Muscle of leg (tissue), 11 donors: ENCODE measurements around the gene DYSF. TPM values are rescaled to one million over a fixed set of nuclear protein-coding genes. Genes with fewer than 3 reads are reported as not detected.

Source experiments
- DNase-seq: peaks from one replicate; pipeline ENCODE4 v3.0.0; 2013
- H3K27ac ChIP-seq: one replicate; pipeline ENCODE4 v1.5.1; 2013; ENCODE audit warnings: mild to moderate bottlenecking, low read length, control low read depth
- H3K27me3 ChIP-seq: one replicate; pipeline ENCODE4 v1.6.1; 2013; ENCODE audit warnings: low read length; ENCODE audit not compliant: control insufficient read depth, insufficient read depth
- H3K36me3 ChIP-seq: one replicate; pipeline ENCODE4 v1.6.1; 2013; ENCODE audit warnings: low read length; ENCODE audit not compliant: control insufficient read depth, insufficient read depth
- H3K4me1 ChIP-seq: one replicate; pipeline ENCODE4 v1.6.1; 2013; ENCODE audit warnings: low read length; ENCODE audit not compliant: control insufficient read depth, insufficient read depth
- H3K4me3 ChIP-seq: one replicate; pipeline ENCODE4 v1.5.1; 2013; ENCODE audit warnings: low read length, control low read depth
- H3K9me3 ChIP-seq: replicated peaks from 2 replicates; pipeline ENCODE4 v1.6.1; 2013; ENCODE audit warnings: low read depth, low read length; ENCODE audit not compliant: control insufficient read depth
- WGBS: methylation state at CpG from one replicate; pipeline ENCODE4 v1.1.5; 2013; ENCODE audit warnings: missing lambda C conversion rate; ENCODE audit not compliant: insufficient coverage; 5-methylcytosine and 5-hydroxymethylcytosine counted together
- polyA plus RNA-seq, 8 donors: library from polyadenylated mRNA; unstranded; fragments of 120-200 nt; gene quantifications; one replicate each; pipeline versions ENCODE4 v1.2.1 to v1.2.3, GENCODE V29; 2013; ENCODE audit warnings: inconsistent platforms in 1 of 8, low replicate concordance in 1 of 8; ENCODE audit not compliant: insufficient read length in 8 of 8, insufficient read depth in 1 of 8
- total RNA-seq: library from RNA; stranded (reverse); fragments of 120-200 nt; gene quantifications from one replicate; pipeline ENCODE4 v1.2.4, GENCODE V29; 2013

DYSF gene
- total and polyA plus RNA-seq, 9 donors, result 51.6 to 152 (median 106) TPM

GRCh38 chr2:71592181-71592711, 138.9 kb downstream of the DYSF start:
- Histone ChIP-seq H3K36me3 (peaks cover 29% of the 10 kb centered on the region), H3K27me3 (no peaks in the 10 kb centered on the region), H3K27ac (no peak overlapping the region), H3K4me1 (peaks cover 15% of the 10 kb centered on the region), H3K4me3 (no peak overlapping the region), H3K9me3 (no peaks in the 10 kb centered on the region)
- WGBS, result 67% methylated on average over 12 of the region's 12 CpGs
- DNase-seq, result no peak

DNA sequence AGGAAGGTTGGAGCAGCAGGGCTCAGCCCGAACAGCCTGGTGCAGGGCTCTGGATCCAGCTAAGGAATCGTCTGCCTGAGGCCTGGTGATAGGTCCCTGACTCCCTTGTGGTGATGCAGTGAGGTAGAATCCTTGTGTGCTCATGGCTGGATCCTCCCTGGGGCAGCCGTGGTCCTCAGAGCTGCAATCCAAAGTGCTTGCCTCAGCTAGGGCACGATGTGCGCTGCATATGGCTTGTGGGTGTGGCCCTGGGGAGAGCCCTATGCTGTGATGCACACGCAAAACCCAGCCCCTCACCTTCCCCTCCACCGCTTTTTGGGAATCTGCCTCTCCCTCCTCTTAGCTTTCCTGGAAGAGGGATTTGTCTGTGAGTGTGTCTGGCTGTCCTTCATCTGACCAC, 142.2 kb downstream of the DYSF start:
- DNase-seq, result peak; percentile 50
- Histone ChIP-seq H3K36me3 (peaks cover 35% of the 10 kb centered on the region), H3K27me3 (no peaks in the 10 kb centered on the region), H3K27ac (no peak overlapping the region), H3K9me3 (no peaks in the 10 kb centered on the region), H3K4me1 (peaks cover 15% of the 10 kb centered on the region), H3K4me3 (no peak overlapping the region)
- WGBS, result 48% methylated on average over 4 of the region's 7 CpGs

GRCh38 chr2:71596011-71596410, 142.7 kb downstream of the DYSF start:
- Histone ChIP-seq H3K4me3 (no peak overlapping the region), H3K9me3 (no peaks in the 10 kb centered on the region), H3K27ac (no peak overlapping the region), H3K4me1 (peaks cover 15% of the 10 kb centered on the region), H3K27me3 (no peaks in the 10 kb centered on the region), H3K36me3 (peaks cover 35% of the 10 kb centered on the region)
- WGBS, result 14% methylated on average over 12 of the region's 17 CpGs
- DNase-seq, result peak; percentile 62

DNA sequence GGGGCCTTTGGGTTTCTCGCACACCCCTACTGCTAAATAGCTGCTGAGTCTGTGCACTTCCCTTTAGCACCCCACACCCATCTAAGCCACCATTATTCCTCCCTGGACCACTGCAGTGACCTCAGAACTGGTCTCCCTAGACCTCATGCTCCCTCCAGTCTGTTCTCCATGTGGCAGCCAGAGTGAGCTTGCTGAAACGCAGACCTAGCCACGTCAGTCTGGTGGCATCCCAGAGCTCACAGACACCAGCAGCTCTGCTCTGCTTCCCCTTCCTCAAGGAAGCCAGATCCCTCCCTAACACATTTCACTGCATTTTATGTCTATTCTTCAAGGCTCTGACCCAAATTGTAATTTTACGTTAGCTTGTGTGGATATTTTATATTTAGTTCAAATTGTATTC, 144.4 kb downstream of the DYSF start:
- Histone ChIP-seq H3K9me3 (no peaks in the 10 kb centered on the region), H3K36me3 (peaks cover 32% of the 10 kb centered on the region), H3K4me1 (peaks cover 13% of the 10 kb centered on the region), H3K27me3 (no peaks in the 10 kb centered on the region), H3K4me3 (no peak overlapping the region), H3K27ac (no peak overlapping the region)
- 76% methylated on average over 3 of the region's 4 CpGs for WGBS
- no peak for DNase-seq

GRCh38 chr2:71598526-71598925, 145.2 kb downstream of the DYSF start:
- H3K4me3 ChIP-seq, result no peak overlapping the region
- DNase-seq, result no peak
- peaks cover 19% of the 10 kb centered on the region for H3K4me1 ChIP-seq
- 87% methylated on average over 12 of the region's 14 CpGs for WGBS
- no peak overlapping the region for H3K27ac ChIP-seq
- peaks cover 30% of the 10 kb centered on the region for H3K36me3 ChIP-seq
- H3K27me3 ChIP-seq, result no peaks in the 10 kb centered on the region
- H3K9me3 ChIP-seq, result no peaks in the 10 kb centered on the region

- Histone ChIP-seq H3K4me1 (peaks cover 23% of the 10 kb centered on the region), H3K27me3 (no peaks in the 10 kb centered on the region), H3K36me3 (peaks cover 30% of the 10 kb centered on the region), H3K4me3 (no peak overlapping the region), H3K9me3 (no peaks in the 10 kb centered on the region), H3K27ac (no peak overlapping the region)
- DNase-seq, result no peak
- 61% methylated on average over 4 of the region's 8 CpGs for WGBS
Observed at GRCh38 chr2:71599038-71599437, 145.7 kb downstream of the DYSF start.

GRCh38 chr2:71599646-71600236, 146.4 kb downstream of the DYSF start:
- no peaks in the 10 kb centered on the region for H3K27me3 ChIP-seq
- H3K27ac ChIP-seq, result no peak overlapping the region
- no peak for DNase-seq
- WGBS, result 86% methylated on average over 13 of the region's 13 CpGs
- peaks cover 25% of the 10 kb centered on the region for H3K36me3 ChIP-seq
- H3K4me3 ChIP-seq, result no peak overlapping the region
- peaks cover 30% of the 10 kb centered on the region for H3K4me1 ChIP-seq
- H3K9me3 ChIP-seq, result no peaks in the 10 kb centered on the region

DNA sequence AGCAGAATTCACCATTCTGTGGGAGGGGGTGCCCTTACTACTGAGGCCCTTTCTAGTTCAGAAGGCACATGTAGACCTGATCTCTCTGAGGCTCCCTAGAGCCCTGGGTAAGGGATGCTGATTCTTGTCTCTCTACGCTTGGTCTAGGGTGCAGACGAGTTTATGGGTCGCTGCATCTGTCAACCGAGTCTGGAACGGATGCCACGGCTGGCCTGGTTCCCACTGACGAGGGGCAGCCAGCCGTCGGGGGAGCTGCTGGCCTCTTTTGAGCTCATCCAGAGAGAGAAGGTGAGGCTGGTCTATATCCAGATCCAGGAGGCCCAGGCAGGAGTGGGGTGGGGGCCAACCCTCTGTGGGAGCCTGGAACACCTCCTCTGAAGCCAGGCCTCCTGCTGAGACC, 147.2 kb downstream of the DYSF start:
- Histone ChIP-seq H3K4me1 (peaks cover 38% of the 10 kb centered on the region), H3K9me3 (no peaks in the 10 kb centered on the region), H3K27ac (no peak overlapping the region), H3K4me3 (no peak overlapping the region), H3K27me3 (no peaks in the 10 kb centered on the region), H3K36me3 (peaks cover 25% of the 10 kb centered on the region)
- no peak for DNase-seq
- WGBS, result 67% methylated on average over 3 of the region's 9 CpGs

DNA sequence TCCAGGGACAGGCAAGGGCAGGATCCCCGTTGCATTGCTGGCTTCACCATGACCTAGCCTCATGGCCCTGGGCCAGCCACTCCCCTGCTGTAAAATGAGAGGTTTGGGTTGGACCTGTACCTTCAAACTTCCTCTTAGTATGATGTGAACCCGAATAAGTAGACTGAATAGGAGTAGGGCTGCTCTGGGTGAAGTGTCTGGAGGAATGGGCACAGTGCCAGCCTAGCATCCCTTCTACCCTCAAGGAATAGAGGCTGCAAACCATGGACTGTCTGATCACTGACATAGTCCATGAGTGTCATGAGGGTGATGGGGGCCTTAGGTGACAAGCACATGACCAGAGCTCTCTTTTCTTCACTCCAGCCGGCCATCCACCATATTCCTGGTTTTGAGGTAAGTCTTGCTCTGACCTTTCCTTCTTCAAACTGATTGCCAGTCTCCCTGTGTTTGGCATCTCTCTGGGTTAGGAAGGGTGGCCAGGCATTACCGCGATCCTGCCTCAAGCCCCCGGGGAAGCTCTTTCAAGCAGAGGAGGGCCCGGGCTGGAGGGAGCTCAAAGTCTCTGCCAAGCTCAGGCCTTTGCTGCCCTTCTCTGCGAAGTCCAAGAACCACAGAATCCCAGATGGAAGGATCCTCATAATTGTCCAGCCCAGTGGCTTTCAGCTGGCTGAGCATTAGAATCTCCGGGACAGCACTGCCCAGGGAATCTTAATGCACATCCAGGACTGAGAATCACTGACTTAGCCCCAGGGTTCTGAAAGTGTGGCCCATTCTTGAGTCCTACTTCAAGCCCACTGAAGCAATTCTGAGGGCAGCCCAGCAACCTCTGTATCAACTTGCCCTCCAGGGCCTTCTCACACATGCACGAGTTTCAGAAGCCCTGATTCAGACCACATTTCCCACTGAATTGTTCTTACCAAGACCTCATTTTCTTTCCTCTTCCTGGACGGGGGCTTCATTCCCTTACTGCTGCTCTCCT, 148.1 kb downstream of the DYSF start:
- 89% methylated on average over 7 of the region's 11 CpGs for WGBS
- DNase-seq, result no peak
- peaks cover 23% of the 10 kb centered on the region for H3K36me3 ChIP-seq

DNA sequence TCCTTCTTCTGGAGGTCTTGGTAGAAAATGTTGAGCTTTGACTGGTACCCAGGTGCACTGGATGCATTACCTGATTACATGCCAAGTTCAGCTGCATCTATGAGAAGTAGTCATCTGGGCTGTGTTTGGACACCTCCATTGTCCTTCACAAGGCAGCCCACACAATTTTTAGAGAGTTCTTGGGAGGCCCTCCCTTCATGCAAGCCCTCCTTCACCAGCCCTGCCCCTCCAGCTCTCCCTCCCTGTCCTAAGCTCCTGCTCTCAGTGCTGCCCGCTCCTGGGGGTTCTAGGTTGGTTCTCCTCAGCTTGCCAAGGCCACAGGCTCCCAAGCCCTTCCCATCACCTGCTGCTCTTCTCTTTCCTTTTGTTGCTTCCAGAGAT, 148.7 kb downstream of the DYSF start:
- Histone ChIP-seq H3K27ac (no peak overlapping the region), H3K4me3 (no peak overlapping the region), H3K9me3 (no peaks in the 10 kb centered on the region), H3K27me3 (no peaks in the 10 kb centered on the region), H3K4me1 (peaks cover 30% of the 10 kb centered on the region), H3K36me3 (peaks cover 22% of the 10 kb centered on the region)
- no peak for DNase-seq
- 95% methylated on average over 1 of the region's 1 CpG for WGBS

More for the DNA sequence above, 148.1 kb downstream of the DYSF start:
- Histone ChIP-seq H3K27ac (no peak overlapping the region), H3K9me3 (no peaks in the 10 kb centered on the region), H3K4me3 (no peak overlapping the region), H3K4me1 (peaks cover 34% of the 10 kb centered on the region), H3K27me3 (no peaks in the 10 kb centered on the region)
